ENCODE measurements around the gene LRRC36.

The LRRC36 gene

DNA sequence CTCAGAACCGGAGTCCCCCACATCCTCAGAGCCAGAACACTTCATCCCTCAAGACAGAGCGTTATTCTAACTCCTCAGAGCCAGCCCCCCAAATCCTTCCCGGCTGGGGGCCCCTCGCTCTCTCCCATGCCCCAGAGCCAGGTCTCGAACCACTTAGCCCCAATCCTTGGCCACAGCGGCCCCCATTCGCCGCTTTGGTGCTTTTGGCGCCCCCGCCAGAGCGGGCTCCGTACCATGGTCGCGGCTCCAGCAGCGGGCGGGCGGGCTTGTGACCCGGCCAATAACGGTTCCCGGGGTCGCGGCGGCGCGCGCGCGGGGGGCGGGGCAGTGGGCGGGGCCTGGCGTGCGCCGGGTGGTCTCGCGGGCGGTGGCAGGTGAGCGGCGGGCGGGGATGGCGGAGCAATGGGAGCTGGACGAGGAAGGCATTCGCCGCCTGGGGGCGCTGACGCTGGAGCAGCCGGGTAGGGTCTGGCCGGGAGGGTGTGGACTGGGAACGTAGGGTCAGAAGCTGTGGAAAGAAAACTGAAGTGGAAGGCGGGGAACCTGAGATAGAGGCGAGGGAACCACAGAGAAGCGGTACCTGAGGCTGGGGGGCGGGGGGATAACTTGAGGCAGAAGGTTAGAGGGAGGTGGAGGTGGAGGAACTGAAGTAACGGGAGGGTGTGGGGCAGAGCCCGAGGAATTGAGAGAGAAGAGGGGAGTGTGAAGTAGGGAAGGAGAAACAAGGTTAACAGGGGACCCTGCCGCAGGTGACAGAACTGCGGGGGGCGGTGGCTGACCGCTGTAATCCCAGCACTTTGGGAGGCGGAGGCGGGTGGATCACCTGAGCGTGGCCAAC lies at the start of gene LRRC36, which contains the start of gene KCTD19 (continued):
- TF ChIP-seq, protein P1, sequence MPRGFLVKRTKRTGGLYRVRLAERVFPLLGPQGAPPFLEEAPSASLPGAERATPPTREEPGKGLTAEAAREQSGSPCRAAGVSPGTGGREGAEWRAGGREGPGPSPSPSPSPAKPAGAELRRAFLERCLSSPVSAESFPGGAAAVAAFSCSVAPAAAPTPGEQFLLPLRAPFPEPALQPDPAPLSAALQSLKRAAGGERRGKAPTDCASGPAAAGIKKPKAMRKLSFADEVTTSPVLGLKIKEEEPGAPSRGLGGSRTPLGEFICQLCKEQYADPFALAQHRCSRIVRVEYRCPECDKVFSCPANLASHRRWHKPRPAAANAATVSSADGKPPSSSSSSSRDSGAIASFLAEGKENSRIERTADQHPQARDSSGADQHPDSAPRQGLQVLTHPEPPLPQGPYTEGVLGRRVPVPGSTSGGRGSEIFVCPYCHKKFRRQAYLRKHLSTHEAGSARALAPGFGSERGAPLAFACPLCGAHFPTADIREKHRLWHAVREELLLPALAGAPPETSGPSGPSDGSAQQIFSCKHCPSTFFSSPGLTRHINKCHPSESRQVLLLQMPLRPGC (tag by site-specific recombination; IDR thresholded peaks at IDR 0.05), result no peak
- TF ChIP-seq GFI1B (tag by site-specific recombination; IDR thresholded peaks at IDR 0.05), result no peak
- no peak for TF ChIP-seq ZNF768 (tag by site-specific recombination; IDR thresholded peaks at IDR 0.05)
- TF ChIP-seq, protein P2, sequence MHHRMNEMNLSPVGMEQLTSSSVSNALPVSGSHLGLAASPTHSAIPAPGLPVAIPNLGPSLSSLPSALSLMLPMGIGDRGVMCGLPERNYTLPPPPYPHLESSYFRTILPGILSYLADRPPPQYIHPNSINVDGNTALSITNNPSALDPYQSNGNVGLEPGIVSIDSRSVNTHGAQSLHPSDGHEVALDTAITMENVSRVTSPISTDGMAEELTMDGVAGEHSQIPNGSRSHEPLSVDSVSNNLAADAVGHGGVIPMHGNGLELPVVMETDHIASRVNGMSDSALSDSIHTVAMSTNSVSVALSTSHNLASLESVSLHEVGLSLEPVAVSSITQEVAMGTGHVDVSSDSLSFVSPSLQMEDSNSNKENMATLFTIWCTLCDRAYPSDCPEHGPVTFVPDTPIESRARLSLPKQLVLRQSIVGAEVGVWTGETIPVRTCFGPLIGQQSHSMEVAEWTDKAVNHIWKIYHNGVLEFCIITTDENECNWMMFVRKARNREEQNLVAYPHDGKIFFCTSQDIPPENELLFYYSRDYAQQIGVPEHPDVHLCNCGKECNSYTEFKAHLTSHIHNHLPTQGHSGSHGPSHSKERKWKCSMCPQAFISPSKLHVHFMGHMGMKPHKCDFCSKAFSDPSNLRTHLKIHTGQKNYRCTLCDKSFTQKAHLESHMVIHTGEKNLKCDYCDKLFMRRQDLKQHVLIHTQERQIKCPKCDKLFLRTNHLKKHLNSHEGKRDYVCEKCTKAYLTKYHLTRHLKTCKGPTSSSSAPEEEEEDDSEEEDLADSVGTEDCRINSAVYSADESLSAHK (tag by site-specific recombination; IDR thresholded peaks at IDR 0.05), result no peak
- TF ChIP-seq, protein P3, sequence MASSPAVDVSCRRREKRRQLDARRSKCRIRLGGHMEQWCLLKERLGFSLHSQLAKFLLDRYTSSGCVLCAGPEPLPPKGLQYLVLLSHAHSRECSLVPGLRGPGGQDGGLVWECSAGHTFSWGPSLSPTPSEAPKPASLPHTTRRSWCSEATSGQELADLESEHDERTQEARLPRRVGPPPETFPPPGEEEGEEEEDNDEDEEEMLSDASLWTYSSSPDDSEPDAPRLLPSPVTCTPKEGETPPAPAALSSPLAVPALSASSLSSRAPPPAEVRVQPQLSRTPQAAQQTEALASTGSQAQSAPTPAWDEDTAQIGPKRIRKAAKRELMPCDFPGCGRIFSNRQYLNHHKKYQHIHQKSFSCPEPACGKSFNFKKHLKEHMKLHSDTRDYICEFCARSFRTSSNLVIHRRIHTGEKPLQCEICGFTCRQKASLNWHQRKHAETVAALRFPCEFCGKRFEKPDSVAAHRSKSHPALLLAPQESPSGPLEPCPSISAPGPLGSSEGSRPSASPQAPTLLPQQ (tag by site-specific recombination; IDR thresholded peaks at IDR 0.05), result peak; percentile 53; the same call in 1 of the 2 replicates
- TF ChIP-seq, protein P4, sequence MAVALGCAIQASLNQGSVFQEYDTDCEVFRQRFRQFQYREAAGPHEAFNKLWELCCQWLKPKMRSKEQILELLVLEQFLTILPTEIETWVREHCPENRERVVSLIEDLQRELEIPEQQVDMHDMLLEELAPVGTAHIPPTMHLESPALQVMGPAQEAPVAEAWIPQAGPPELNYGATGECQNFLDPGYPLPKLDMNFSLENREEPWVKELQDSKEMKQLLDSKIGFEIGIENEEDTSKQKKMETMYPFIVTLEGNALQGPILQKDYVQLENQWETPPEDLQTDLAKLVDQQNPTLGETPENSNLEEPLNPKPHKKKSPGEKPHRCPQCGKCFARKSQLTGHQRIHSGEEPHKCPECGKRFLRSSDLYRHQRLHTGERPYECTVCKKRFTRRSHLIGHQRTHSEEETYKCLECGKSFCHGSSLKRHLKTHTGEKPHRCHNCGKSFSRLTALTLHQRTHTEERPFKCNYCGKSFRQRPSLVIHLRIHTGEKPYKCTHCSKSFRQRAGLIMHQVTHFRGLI (tag by site-specific recombination; IDR thresholded peaks at IDR 0.05), result no peak
- TF ChIP-seq HOXC10 (CRISPR knock-in tag; IDR thresholded peaks at IDR 0.05), result no peak
- no peak for TF ChIP-seq ZNF473 (tag by site-specific recombination; IDR thresholded peaks at IDR 0.05)
- no peak for TF ChIP-seq ZNF501 (tag by site-specific recombination; IDR thresholded peaks at IDR 0.05)
- no peak for TF ChIP-seq ZNF184 (tag by site-specific recombination; IDR thresholded peaks at IDR 0.05)
- TF ChIP-seq ZNF548 (tag by site-specific recombination; IDR thresholded peaks at IDR 0.05), result no peak
- TF ChIP-seq GLI2 (tag by site-specific recombination; IDR thresholded peaks at IDR 0.05; ENCODE audit: borderline replicate concordance, low read depth), result no peak
- no peak for TF ChIP-seq ZNF514 (tag by site-specific recombination; IDR thresholded peaks at IDR 0.05)
- TF ChIP-seq, protein P5, sequence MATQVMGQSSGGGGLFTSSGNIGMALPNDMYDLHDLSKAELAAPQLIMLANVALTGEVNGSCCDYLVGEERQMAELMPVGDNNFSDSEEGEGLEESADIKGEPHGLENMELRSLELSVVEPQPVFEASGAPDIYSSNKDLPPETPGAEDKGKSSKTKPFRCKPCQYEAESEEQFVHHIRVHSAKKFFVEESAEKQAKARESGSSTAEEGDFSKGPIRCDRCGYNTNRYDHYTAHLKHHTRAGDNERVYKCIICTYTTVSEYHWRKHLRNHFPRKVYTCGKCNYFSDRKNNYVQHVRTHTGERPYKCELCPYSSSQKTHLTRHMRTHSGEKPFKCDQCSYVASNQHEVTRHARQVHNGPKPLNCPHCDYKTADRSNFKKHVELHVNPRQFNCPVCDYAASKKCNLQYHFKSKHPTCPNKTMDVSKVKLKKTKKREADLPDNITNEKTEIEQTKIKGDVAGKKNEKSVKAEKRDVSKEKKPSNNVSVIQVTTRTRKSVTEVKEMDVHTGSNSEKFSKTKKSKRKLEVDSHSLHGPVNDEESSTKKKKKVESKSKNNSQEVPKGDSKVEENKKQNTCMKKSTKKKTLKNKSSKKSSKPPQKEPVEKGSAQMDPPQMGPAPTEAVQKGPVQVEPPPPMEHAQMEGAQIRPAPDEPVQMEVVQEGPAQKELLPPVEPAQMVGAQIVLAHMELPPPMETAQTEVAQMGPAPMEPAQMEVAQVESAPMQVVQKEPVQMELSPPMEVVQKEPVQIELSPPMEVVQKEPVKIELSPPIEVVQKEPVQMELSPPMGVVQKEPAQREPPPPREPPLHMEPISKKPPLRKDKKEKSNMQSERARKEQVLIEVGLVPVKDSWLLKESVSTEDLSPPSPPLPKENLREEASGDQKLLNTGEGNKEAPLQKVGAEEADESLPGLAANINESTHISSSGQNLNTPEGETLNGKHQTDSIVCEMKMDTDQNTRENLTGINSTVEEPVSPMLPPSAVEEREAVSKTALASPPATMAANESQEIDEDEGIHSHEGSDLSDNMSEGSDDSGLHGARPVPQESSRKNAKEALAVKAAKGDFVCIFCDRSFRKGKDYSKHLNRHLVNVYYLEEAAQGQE (tag by site-specific recombination; IDR thresholded peaks at IDR 0.05), result no peak
- TF ChIP-seq, protein P6, sequence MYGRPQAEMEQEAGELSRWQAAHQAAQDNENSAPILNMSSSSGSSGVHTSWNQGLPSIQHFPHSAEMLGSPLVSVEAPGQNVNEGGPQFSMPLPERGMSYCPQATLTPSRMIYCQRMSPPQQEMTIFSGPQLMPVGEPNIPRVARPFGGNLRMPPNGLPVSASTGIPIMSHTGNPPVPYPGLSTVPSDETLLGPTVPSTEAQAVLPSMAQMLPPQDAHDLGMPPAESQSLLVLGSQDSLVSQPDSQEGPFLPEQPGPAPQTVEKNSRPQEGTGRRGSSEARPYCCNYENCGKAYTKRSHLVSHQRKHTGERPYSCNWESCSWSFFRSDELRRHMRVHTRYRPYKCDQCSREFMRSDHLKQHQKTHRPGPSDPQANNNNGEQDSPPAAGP (tag by site-specific recombination; IDR thresholded peaks at IDR 0.05), result no peak
- TF ChIP-seq KLF8 (tag by site-specific recombination; IDR thresholded peaks at IDR 0.05), result no peak
- TF ChIP-seq ZNF658 (tag by site-specific recombination; IDR thresholded peaks at IDR 0.05), result no peak
- TF ChIP-seq, protein P7, sequence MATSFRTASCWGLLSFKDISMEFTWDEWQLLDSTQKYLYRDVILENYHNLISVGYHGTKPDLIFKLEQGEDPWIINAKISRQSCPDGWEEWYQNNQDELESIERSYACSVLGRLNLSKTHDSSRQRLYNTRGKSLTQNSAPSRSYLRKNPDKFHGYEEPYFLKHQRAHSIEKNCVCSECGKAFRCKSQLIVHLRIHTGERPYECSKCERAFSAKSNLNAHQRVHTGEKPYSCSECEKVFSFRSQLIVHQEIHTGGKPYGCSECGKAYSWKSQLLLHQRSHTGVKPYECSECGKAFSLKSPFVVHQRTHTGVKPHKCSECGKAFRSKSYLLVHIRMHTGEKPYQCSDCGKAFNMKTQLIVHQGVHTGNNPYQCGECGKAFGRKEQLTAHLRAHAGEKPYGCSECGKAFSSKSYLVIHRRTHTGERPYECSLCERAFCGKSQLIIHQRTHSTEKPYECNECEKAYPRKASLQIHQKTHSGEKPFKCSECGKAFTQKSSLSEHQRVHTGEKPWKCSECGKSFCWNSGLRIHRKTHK (tag by site-specific recombination; IDR thresholded peaks at IDR 0.05), result no peak
- TF ChIP-seq REPIN1 (tag by site-specific recombination; IDR thresholded peaks at IDR 0.05; ENCODE audit: low read depth), result peak; percentile 18; the same call in 1 of the 2 replicates
- no peak; the same call in 1 of the 2 replicates for TF ChIP-seq ZSCAN30 (tag by site-specific recombination; IDR thresholded peaks at IDR 0.05)
- no peak for TF ChIP-seq ZBTB21 (tag by site-specific recombination; IDR thresholded peaks at IDR 0.05)
- TF ChIP-seq SALL2 (tag by site-specific recombination; IDR thresholded peaks at IDR 0.05; ENCODE audit: borderline replicate concordance), result no peak
- no peak for TF ChIP-seq HOXA7 (CRISPR knock-in tag; IDR thresholded peaks at IDR 0.05; ENCODE audit: borderline replicate concordance)
- TF ChIP-seq ZNF223 (tag by site-specific recombination; IDR thresholded peaks at IDR 0.05), result no peak
- no peak for TF ChIP-seq ZNF560 (tag by site-specific recombination; IDR thresholded peaks at IDR 0.05; ENCODE audit: borderline replicate concordance)
- no peak for TF ChIP-seq WT1 (tag by site-specific recombination; IDR thresholded peaks at IDR 0.05)
